Measurements from ENCODE around the gene ATXN7L3. TPM values are rescaled to one million over a fixed set of nuclear protein-coding genes. Genes with fewer than 3 reads are reported as not detected.

The ATXN7L3 gene
- total and polyA plus RNA-seq, 10 of the 15 experiments (the other 5 are each of a cell fraction or from before 2014, with no cell fraction given) = 0.71 to 78.7 (median 32.7) TPM

DNA sequence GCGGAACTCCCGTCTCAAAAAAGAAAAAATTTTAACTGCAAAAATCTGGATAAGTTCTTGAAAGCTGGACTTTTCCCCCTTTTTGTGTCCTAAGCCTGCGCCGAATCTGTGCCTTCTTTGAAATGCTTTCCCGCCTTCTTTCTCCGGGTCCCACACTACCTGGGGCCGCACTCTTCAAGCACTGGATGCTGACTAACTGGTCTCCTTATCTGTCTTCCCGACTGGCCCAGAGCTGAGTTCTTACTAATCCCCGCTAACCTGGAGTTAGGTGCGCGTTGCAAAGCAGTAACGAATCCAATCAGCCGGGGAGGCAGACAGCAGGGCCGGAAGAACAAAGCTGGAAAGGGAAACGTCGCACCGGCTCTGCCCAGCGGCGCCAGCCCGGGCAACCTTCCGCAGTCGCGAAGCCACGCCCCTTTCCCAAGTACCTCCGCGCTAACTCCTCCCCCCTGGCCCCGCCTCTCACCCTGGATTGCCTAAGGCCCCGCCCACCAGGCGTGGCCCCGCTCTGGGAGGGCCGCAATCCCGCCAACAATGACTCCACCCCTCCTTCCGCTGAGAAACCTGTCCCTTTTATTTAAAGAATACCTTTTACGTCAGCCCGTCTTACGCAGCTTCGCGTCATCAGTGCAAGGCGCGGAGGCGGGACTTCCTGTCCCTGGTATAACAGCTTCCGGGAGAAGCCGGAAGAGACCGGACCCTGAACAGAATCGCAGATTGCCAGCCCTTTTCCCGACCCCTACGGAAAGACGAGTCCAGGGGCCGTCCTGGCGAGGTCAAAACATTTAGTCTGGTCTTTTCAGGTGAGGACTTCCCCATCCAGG lies 13.2 kb downstream of the ATXN7L3 start, which contains the start of gene TMUB2 (continued):
- TF ChIP-seq BCL11A (IDR thresholded peaks at IDR 0.05; ENCODE audit: low read depth, low read length) = no peak
- no peak for TF ChIP-seq TBL1XR1 (IDR thresholded peaks at IDR 0.05; ENCODE audit: low read depth, low read length)
- peak; percentile 94 for TF ChIP-seq RB1 (IDR thresholded peaks at IDR 0.05; ENCODE audit: borderline replicate concordance)
- TF ChIP-seq, protein P1, sequence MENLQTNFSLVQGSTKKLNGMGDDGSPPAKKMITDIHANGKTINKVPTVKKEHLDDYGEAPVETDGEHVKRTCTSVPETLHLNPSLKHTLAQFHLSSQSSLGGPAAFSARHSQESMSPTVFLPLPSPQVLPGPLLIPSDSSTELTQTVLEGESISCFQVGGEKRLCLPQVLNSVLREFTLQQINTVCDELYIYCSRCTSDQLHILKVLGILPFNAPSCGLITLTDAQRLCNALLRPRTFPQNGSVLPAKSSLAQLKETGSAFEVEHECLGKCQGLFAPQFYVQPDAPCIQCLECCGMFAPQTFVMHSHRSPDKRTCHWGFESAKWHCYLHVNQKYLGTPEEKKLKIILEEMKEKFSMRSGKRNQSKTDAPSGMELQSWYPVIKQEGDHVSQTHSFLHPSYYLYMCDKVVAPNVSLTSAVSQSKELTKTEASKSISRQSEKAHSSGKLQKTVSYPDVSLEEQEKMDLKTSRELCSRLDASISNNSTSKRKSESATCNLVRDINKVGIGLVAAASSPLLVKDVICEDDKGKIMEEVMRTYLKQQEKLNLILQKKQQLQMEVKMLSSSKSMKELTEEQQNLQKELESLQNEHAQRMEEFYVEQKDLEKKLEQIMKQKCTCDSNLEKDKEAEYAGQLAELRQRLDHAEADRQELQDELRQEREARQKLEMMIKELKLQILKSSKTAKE (IDR thresholded peaks at IDR 0.05; ENCODE audit: low read depth, poor library complexity, severe bottlenecking) = no peak
- no peak for TF ChIP-seq HDAC6 (IDR thresholded peaks at IDR 0.05; ENCODE audit: unreplicated experiment)
- TF ChIP-seq DPF2 (IDR thresholded peaks at IDR 0.05) = no peak
- no peak for TF ChIP-seq RUNX3 (IDR thresholded peaks at IDR 0.05; ENCODE audit: low read length)
- peak; percentile 66; the same call in 1 of the 2 replicates for TF ChIP-seq CBFB (IDR thresholded peaks at IDR 0.05; ENCODE audit: low read depth)
- peak; percentile 56; the same call in 1 of the 3 replicates for TF ChIP-seq POU2F2 (IDR thresholded peaks at IDR 0.05; ENCODE audit: borderline replicate concordance, low read depth, low read length)
- TF ChIP-seq CEBPZ (IDR thresholded peaks at IDR 0.05; ENCODE audit: low read depth, low read length) = no peak
- TF ChIP-seq, protein P2, sequence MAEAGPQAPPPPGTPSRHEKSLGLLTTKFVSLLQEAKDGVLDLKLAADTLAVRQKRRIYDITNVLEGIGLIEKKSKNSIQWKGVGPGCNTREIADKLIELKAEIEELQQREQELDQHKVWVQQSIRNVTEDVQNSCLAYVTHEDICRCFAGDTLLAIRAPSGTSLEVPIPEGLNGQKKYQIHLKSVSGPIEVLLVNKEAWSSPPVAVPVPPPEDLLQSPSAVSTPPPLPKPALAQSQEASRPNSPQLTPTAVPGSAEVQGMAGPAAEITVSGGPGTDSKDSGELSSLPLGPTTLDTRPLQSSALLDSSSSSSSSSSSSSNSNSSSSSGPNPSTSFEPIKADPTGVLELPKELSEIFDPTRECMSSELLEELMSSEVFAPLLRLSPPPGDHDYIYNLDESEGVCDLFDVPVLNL (IDR thresholded peaks at IDR 0.05; ENCODE audit: low read depth, low read length) = peak; percentile 80
- TF ChIP-seq POLR2AphosphoS5 (IDR thresholded peaks at IDR 0.05; ENCODE audit: low read length) = peak; percentile 95
- peak; percentile 86 for TF ChIP-seq SP1 (IDR thresholded peaks at IDR 0.05; ENCODE audit: low read depth, low read length)
- TF ChIP-seq SMAD1 (IDR thresholded peaks at IDR 0.05; ENCODE audit: low read depth, partially characterized antibody) = peak; percentile 35
- peak; percentile 82 for TF ChIP-seq ATF7 (IDR thresholded peaks at IDR 0.05; ENCODE audit: low read depth)
- TF ChIP-seq SREBF2 (IDR thresholded peaks at IDR 0.05; ENCODE audit: low read length) = no peak
- TF ChIP-seq CUX1 (IDR thresholded peaks at IDR 0.05; ENCODE audit: insufficient replicate concordance, low read depth, low read length) = no peak
- no peak for TF ChIP-seq RAD51 (IDR thresholded peaks at IDR 0.05)
- no peak for TF ChIP-seq TCF7 (IDR thresholded peaks at IDR 0.05; ENCODE audit: borderline replicate concordance)
